Type B pancreatic cell (in vitro differentiated cells): ENCODE data around the gene PPP3CA. TPM values are rescaled to one million over a fixed set of nuclear protein-coding genes. Genes with fewer than 3 reads are reported as not detected.

Experiments used
- DNase-seq: peaks from one replicate; pipeline ENCODE4 v3.0.0; 2021; ENCODE audit warnings: mixed read lengths; ENCODE audit not compliant: unreplicated experiment; ENCODE audit errors: extremely low spot score
- H3K27ac Mint-ChIP-seq: 2 replicates; pipeline ENCODE4 v1.8.0; 2021; ENCODE audit warnings: mild to moderate bottlenecking, mixed read lengths
- H3K27me3 Mint-ChIP-seq: 2 replicates; pipeline ENCODE4 v1.8.0; 2021; ENCODE audit warnings: mixed read lengths
- H3K36me3 Mint-ChIP-seq: 2 replicates; pipeline ENCODE4 v1.8.0; 2021; ENCODE audit warnings: mixed read lengths
- H3K4me1 Mint-ChIP-seq: one replicate; pipeline ENCODE4 v1.8.0; 2021; ENCODE audit warnings: mixed read lengths; ENCODE audit not compliant: unreplicated experiment
- H3K4me3 Mint-ChIP-seq: 2 replicates; pipeline ENCODE4 v1.8.0; 2021; ENCODE audit warnings: mild to moderate bottlenecking, mixed read lengths
- H3K9me3 Mint-ChIP-seq: 2 replicates; pipeline ENCODE4 v1.8.0; 2021; ENCODE audit warnings: mixed read lengths
- total RNA-seq: library from RNA; stranded (reverse); gene quantifications from 2 replicates; pipeline ENCODE4 v1.2.1, GENCODE V29; 2021; ENCODE audit warnings: low replicate concordance
- TF ChIP-seq, protein P1 (sequence below): fragments of 200-600 bp; sonication (generic); conservative IDR thresholded peaks from 2 replicates; pipeline ENCODE4 v1.5.0; 2021; ENCODE audit warnings: antibody characterized with exemption, mild to moderate bottlenecking

The PPP3CA gene
- total RNA-seq, 1 donor from 2014 or later: 35.4 TPM

DNA sequence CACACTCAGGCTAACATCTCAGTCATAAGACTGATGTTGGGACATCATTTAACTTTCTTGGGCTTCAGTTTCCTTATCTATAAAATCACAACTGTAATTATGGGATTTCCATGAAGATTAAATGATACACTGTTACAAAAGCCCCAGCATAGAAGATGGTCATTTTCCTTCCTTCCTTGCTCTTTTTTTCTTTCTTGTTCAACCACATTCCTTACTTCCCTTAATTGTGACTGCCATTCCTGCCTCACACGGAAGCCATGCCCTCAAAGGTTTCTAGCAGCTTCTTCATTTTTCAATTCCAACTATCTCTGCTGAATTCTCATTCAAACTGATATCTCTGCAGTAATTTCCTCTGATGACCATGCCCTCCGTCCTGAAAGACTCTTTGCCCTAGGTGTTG, 311.8 kb downstream of the PPP3CA start:
- peak overlapping the region; percentile 68 for H3K27ac Mint-ChIP-seq
- peaks cover 6% of the 10 kb centered on the region for H3K4me1 Mint-ChIP-seq
- TF ChIP-seq, protein P1, sequence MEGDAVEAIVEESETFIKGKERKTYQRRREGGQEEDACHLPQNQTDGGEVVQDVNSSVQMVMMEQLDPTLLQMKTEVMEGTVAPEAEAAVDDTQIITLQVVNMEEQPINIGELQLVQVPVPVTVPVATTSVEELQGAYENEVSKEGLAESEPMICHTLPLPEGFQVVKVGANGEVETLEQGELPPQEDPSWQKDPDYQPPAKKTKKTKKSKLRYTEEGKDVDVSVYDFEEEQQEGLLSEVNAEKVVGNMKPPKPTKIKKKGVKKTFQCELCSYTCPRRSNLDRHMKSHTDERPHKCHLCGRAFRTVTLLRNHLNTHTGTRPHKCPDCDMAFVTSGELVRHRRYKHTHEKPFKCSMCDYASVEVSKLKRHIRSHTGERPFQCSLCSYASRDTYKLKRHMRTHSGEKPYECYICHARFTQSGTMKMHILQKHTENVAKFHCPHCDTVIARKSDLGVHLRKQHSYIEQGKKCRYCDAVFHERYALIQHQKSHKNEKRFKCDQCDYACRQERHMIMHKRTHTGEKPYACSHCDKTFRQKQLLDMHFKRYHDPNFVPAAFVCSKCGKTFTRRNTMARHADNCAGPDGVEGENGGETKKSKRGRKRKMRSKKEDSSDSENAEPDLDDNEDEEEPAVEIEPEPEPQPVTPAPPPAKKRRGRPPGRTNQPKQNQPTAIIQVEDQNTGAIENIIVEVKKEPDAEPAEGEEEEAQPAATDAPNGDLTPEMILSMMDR: no peak
- peaks cover 6% of the 10 kb centered on the region for H3K9me3 Mint-ChIP-seq
- DNase-seq: no peak
- H3K36me3 Mint-ChIP-seq: peaks cover 23% of the 10 kb centered on the region
- peak overlapping the region; percentile 47 for H3K4me3 Mint-ChIP-seq
- H3K27me3 Mint-ChIP-seq: no peaks in the 10 kb centered on the region

DNA sequence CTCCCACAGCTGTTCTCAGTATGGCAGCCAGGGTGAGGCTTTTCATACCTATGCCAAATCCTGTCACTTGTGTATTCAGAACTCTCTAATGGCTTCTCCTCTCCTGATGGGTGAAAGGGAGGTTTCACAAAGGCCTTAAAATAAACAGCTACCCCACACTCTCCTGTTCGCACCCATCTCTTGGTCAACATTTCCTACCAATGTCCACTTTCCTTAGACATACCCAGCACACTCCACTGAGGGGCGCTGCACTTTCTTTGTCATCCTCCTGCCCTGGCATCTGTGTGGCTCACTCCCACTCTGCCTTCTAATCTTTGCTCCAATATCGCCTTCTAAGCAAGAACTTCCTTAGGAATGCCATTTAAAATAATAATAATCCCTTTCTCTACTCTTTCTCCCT, 313.3 kb downstream of the PPP3CA start:
- DNase-seq: no peak
- peaks cover 6% of the 10 kb centered on the region for H3K4me1 Mint-ChIP-seq
- H3K27me3 Mint-ChIP-seq: no peaks in the 10 kb centered on the region
- H3K36me3 Mint-ChIP-seq: peaks cover 18% of the 10 kb centered on the region
- no peak overlapping the region for H3K4me3 Mint-ChIP-seq
- H3K27ac Mint-ChIP-seq: no peak overlapping the region
- TF ChIP-seq, protein P1: peak; percentile 25
- H3K9me3 Mint-ChIP-seq: peaks cover 6% of the 10 kb centered on the region

DNA sequence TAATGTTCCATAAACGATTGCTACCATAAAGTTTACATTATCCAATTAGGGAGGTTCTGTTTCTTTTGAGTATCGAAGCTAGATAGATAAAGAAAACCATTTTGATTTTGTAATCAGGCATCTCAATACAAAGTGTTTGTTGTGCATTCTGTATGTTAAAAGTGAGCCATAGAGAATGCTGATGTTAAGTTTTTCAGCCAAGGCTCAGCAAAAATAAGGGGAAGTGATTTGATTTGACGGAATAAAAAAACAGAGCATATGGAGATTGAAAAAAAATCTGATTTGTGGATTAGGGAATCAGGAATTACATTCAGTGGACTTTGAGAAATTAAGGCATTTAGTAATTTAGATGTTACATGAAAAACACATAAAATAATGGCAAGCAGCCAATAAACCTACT, 314.8 kb downstream of the PPP3CA start:
- Mint-ChIP-seq H3K9me3 (peaks cover 6% of the 10 kb centered on the region), H3K27ac (no peak overlapping the region), H3K27me3 (no peaks in the 10 kb centered on the region), H3K4me3 (no peak overlapping the region), H3K4me1 (peaks cover 6% of the 10 kb centered on the region), H3K36me3 (peaks cover 10% of the 10 kb centered on the region)
- DNase-seq: no peak
- TF ChIP-seq, protein P1: no peak

DNA sequence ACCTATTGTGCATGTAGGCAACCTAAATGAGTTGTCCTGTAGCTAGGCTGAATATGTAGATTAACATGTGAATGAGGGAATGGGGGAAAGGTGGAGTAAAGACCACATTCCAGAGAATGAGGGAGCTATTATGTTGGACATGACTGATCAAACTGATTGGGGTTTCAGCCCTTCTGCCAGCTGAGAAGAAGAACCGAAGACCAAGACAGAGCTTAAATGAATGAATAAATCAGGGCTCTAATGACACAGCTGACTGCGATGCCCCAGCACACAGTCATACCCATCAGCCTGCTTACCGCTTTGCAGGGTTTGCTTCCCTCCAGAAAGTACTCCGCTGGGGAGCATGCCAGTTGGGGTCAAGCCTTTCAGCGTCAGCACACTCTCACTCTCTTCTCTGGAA, 315.4 kb downstream of the PPP3CA start:
- peaks cover 10% of the 10 kb centered on the region for H3K36me3 Mint-ChIP-seq
- TF ChIP-seq, protein P1: no peak
- DNase-seq: no peak
- no peak overlapping the region for H3K4me3 Mint-ChIP-seq
- peaks cover 6% of the 10 kb centered on the region for H3K4me1 Mint-ChIP-seq
- peaks cover 6% of the 10 kb centered on the region for H3K9me3 Mint-ChIP-seq
- H3K27me3 Mint-ChIP-seq: no peaks in the 10 kb centered on the region
- H3K27ac Mint-ChIP-seq: no peak overlapping the region

DNA sequence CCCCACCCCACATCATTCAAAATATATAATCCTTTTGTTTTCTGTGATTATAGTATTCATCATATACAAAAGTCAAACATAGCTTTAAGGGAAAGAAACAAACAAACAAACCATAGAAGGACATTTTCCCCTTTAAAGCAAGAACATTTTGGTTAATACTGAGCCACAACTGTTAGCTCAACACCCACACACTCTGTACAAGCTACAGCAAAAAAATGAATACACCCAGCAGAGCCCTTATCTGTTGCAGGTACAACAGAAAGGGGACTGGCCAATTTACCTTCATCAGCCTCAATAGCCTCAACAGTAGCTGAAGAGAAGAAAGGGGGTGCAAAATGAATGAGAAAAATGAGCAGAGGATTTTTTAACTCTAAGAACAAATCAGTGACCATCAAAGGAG, 318.4 kb downstream of the PPP3CA start:
- no peak for DNase-seq
- TF ChIP-seq, protein P1: no peak
- Mint-ChIP-seq H3K27me3 (no peaks in the 10 kb centered on the region), H3K4me1 (no peaks in the 10 kb centered on the region), H3K27ac (no peak overlapping the region), H3K9me3 (no peaks in the 10 kb centered on the region), H3K36me3 (peaks cover 13% of the 10 kb centered on the region), H3K4me3 (no peak overlapping the region)

DNA sequence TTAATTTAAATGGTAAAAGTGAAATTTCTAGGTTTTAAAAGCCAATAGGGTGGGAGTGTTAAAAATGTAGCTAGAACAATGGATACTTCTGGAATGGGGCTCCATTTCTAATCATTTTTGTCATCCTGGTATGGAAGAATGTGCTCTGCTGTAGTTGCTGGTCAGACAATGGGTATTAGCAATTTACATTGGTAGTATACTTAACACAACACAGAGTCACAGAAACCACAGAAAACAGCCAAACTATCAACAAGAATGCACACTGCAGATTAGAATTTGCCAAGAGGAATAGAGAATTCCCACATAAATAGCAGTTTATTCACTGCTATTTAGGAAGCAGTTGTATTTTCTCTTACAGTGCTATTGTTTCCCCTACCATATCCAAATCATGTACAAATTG, 319.6 kb downstream of the PPP3CA start:
- Mint-ChIP-seq H3K4me1 (no peaks in the 10 kb centered on the region), H3K27me3 (no peaks in the 10 kb centered on the region), H3K9me3 (no peaks in the 10 kb centered on the region), H3K4me3 (no peak overlapping the region), H3K36me3 (peaks cover 13% of the 10 kb centered on the region), H3K27ac (no peak overlapping the region)
- DNase-seq: no peak
- TF ChIP-seq, protein P1: no peak
